Kidney (tissue), 14 donors: ENCODE data around the gene RHOB. TPM values are rescaled to one million over a fixed set of nuclear protein-coding genes. Genes with fewer than 3 reads are reported as not detected.

ENCODE experiments used
- DNase-seq, 5 donors: peaks; one replicate each; pipeline ENCODE4 v3.0.0-alpha.2; 2013 to 2020
- FAIRE-seq: peaks from 2 replicates; lab custom pipeline; 2012; peaks lifted over from hg19 to GRCh38; lab: Jason Lieb, UNC
- H3K27ac ChIP-seq, 2 donors: one replicate each; pipeline ENCODE4 v1.7.0; 2013; ENCODE audit warnings: low read depth in 2 of 2, low read length in 2 of 2, inconsistent platforms in 1 of 2
- H3K27me3 ChIP-seq: one replicate; pipeline ENCODE4 v1.7.1; 2013; ENCODE audit warnings: low read length, inconsistent platforms; ENCODE audit not compliant: control insufficient read depth, insufficient read depth
- H3K36me3 ChIP-seq, 3 donors: one replicate each; pipeline versions ENCODE4 v1.7.0 to v1.7.1; 2013; ENCODE audit warnings: low read length in 3 of 3, control low read depth in 1 of 3, inconsistent platforms in 1 of 3; ENCODE audit not compliant: insufficient read depth in 3 of 3, control insufficient read depth in 2 of 3
- H3K4me1 ChIP-seq, 3 donors: one replicate each; pipeline versions ENCODE4 v1.7.0 to v1.7.1; 2013; ENCODE audit warnings: low read length in 3 of 3, inconsistent platforms in 1 of 3, low read depth in 1 of 3; ENCODE audit not compliant: control insufficient read depth in 2 of 3, insufficient read depth in 2 of 3
- H3K4me3 ChIP-seq, 3 donors: one replicate each; pipeline versions ENCODE4 v1.7.0 to v1.8.1; 2013; ENCODE audit warnings: low read length in 3 of 3, control low read depth in 1 of 3, inconsistent platforms in 1 of 3
- H3K9ac ChIP-seq, 3 donors: one replicate each; pipeline versions ENCODE4 v1.7.0 to v1.7.1; 2013; ENCODE audit warnings: low read length in 3 of 3, control low read depth in 1 of 3, inconsistent platforms in 1 of 3
- H3K9me3 ChIP-seq, 3 donors: one replicate each; pipeline versions ENCODE4 v1.7.0 to v1.7.1; 2013; ENCODE audit warnings: low read length in 3 of 3, control low read depth in 1 of 3, inconsistent platforms in 1 of 3; ENCODE audit not compliant: control insufficient read depth in 2 of 3, insufficient read depth in 1 of 3
- CTCF ChIP-seq: IDR thresholded peaks from 3 replicates; pipeline ENCODE4 v1.5.1; 2012; ENCODE audit warnings: mild to moderate bottlenecking, moderate library complexity, borderline replicate concordance; ENCODE audit not compliant: insufficient read depth; ENCODE audit errors: extremely low read depth
- intact Hi-C: fragments of 100-400 bp; cut with DNase I; formaldehyde crosslinking; loops from one replicate; pipeline ENCODE4 v1.11.1; 2022
- polyA plus RNA-seq: library from polyadenylated mRNA; stranded (reverse); fragments of 350-450 nt; fragmentation: Illumina TruSeq; extraction: RNeasy Lipid Tissue Mini Kit (QIAGEN cat#74804); gene quantifications from one replicate; pipeline ENCODE4 v1.2.3, GENCODE V29; 2014; ENCODE audit warnings: low read depth, low replicate concordance; ENCODE audit not compliant: insufficient read depth
- total RNA-seq: library from RNA; stranded (reverse); fragmentation: NEBNext Ultra II Directional; extraction: Animal tissue kit (Norgen Biotek cat#: 25700); gene quantifications from one replicate; pipeline ENCODE4 v1.2.1, GENCODE V29; 2021
- donor health status: control.
- donor health status: control.
- donor health status: control.
- donor health status: control.
- donor health status: control.
- donor health status: DM: yes; HTN: yes; CAD: no.
- donor health status: Normal renal cell carcinoma (clear cell type).

RHOB gene
- total and polyA plus RNA-seq, 2 donors from 2014 or later: 241 to 487 TPM

- peak overlapping the region in 1 of 2 donors; percentile 77 for H3K27ac ChIP-seq
- FAIRE-seq: no peak
- no peaks in the 10 kb centered on the region for H3K27me3 ChIP-seq
- no peaks in the 10 kb centered on the region for H3K9me3 ChIP-seq
- H3K36me3 ChIP-seq: no peaks in the 10 kb centered on the region
- no peak for DNase-seq
- no peak overlapping the region for H3K9ac ChIP-seq
- peaks cover 0 to 28% (median 10%) of the 10 kb centered on the region in 3 donors for H3K4me1 ChIP-seq
- H3K4me3 ChIP-seq: no peak overlapping the region
- TF ChIP-seq CTCF: no peak
- intact Hi-C loops: no loop called here
These were observed 23.0 kb upstream of the RHOB start for GRCh38 chr2:20423847-20424246.

- Histone ChIP-seq H3K36me3 (no peaks in the 10 kb centered on the region), H3K27me3 (no peaks in the 10 kb centered on the region), H3K9ac (no peak overlapping the region), H3K9me3 (no peaks in the 10 kb centered on the region), H3K4me3 (no peak overlapping the region), H3K4me1 (peaks cover 0 to 22% (median 10%) of the 10 kb centered on the region in 3 donors), H3K27ac (peak overlapping the region; percentile 51 to 77)
- FAIRE-seq: no peak
- TF ChIP-seq CTCF: no peak
- intact Hi-C loops: no loop called here
- no peak for DNase-seq
These were observed 22.3 kb upstream of the RHOB start for GRCh38 chr2:20424300-20425290.

- DNase-seq (no peak), FAIRE-seq (no peak)
- no peak overlapping the region for H3K4me3 ChIP-seq
- peaks cover 0 to 22% (median 10%) of the 10 kb centered on the region in 3 donors for H3K4me1 ChIP-seq
- intact Hi-C loops: no loop called here
- H3K27me3 ChIP-seq: no peaks in the 10 kb centered on the region
- no peaks in the 10 kb centered on the region for H3K9me3 ChIP-seq
- no peak overlapping the region for H3K9ac ChIP-seq
- H3K36me3 ChIP-seq: no peaks in the 10 kb centered on the region
- peak overlapping the region in 1 of 2 donors; percentile 77 for H3K27ac ChIP-seq
- TF ChIP-seq CTCF: no peak
These were observed 21.4 kb upstream of the RHOB start for GRCh38 chr2:20425371-20425881.
